A549 (cell line): ENCODE measurements around the gene RIC1. TPM values are rescaled to one million over a fixed set of nuclear protein-coding genes. Genes with fewer than 3 reads are reported as not detected.

Experiments
- ATAC-seq, 2 experiments: fragments of 200-7000 bp in 1 of 2; fragments of >200 bp in 1 of 2; cut with Nextera tagmentation in 1 of 2; cut with Tn5 transposase in 1 of 2; 3 replicates each; pipeline versions ENCODE4 v1.8.0 to v1.9.1; 2018 to 2020; ENCODE audit warnings: mild to moderate bottlenecking in 1 of 2, moderate library complexity in 1 of 2
- CTCF ChIA-PET: fragments of 300-600 bp; sonication (Branson Sonifier 250); formaldehyde crosslinking; extraction: SDS; loops from one replicate; lab custom pipeline; 2021; ENCODE audit warnings: antibody characterized with exemption, inconsistent platforms; lab: Yijun Ruan, JAX
- POLR2A ChIA-PET: fragments of 350-600 bp; formaldehyde crosslinking; extraction: SDS; loops from one replicate; lab custom pipeline; 2021; ENCODE audit warnings: antibody characterized with exemption, inconsistent platforms; lab: Yijun Ruan, JAX
- DNase-seq, 2 experiments: peaks; one replicate each; pipeline versions ENCODE4 v3.0.0 to v3.0.0-alpha.2; 2011 to 2016; ENCODE audit warnings: low read depth in 1 of 2, low spot score in 1 of 2
- FAIRE-seq: peaks from 2 replicates; lab custom pipeline; 2011; peaks lifted over from hg19 to GRCh38; lab: Jason Lieb, UNC
- H3K27ac ChIP-seq, 2 experiments: fragments of >200 bp; sonication (Bioruptor Twin); formaldehyde crosslinking; 3 replicates each; pipeline ENCODE4 v1.5.1; 2016 to 2017
- H3K4me1 ChIP-seq: fragments of >200 bp; sonication (Bioruptor Twin); formaldehyde crosslinking; 3 replicates; pipeline ENCODE4 v1.6.1; 2016
- H3K4me2 ChIP-seq: fragments of >200 bp; sonication (Bioruptor Twin); formaldehyde crosslinking; 3 replicates; pipeline ENCODE4 v1.6.1; 2016
- H3K4me3 ChIP-seq: fragments of >200 bp; sonication (Bioruptor Twin); formaldehyde crosslinking; 3 replicates; pipeline ENCODE4 v1.5.1; 2016
- H3K9me3 ChIP-seq: fragments of >200 bp; sonication (Bioruptor Twin); formaldehyde crosslinking; 3 replicates; pipeline ENCODE4 v1.6.1; 2016
- BCL3 ChIP-seq: fragments of >200 bp; sonication (Bioruptor Twin); formaldehyde crosslinking; IDR thresholded peaks from 3 replicates; pipeline ENCODE4 v1.6.1; 2016
- CBX2 ChIP-seq: fragments of 200-600 bp; sonication (generic); IDR thresholded peaks from 2 replicates; pipeline ENCODE4 v1.6.1; 2016; ENCODE audit warnings: low read depth, mild to moderate bottlenecking, borderline replicate concordance
- CEBPB ChIP-seq, 2 experiments: fragments of >200 bp in 1 of 2; sonication (Bioruptor Twin) in 1 of 2; formaldehyde crosslinking in 1 of 2; IDR thresholded peaks; 2 replicates each; pipeline ENCODE4 v1.6.1; 2012 to 2016
- CTCF ChIP-seq: fragments of >200 bp; sonication (Bioruptor Twin); formaldehyde crosslinking; IDR thresholded peaks from 3 replicates; pipeline ENCODE4 v1.5.1; 2016
- EHF ChIP-seq: fragments of 250-450 bp; sonication (Bioruptor Pico); IDR thresholded peaks from 2 replicates; pipeline ENCODE4 v1.5.0; 2020; ENCODE audit warnings: mild to moderate bottlenecking
- EHMT2 ChIP-seq: fragments of 200-600 bp; sonication (generic); IDR thresholded peaks from 2 replicates; pipeline ENCODE4 v1.6.1; 2016; ENCODE audit warnings: antibody characterized with exemption, low read depth, mild to moderate bottlenecking, moderate library complexity
- EP300 ChIP-seq, 2 experiments: fragments of >200 bp; sonication (Bioruptor Twin); formaldehyde crosslinking; IDR thresholded peaks; 2 replicates in 1 of 2; 3 replicates in 1 of 2; pipeline ENCODE4 v1.6.1; 2016 to 2017
- FOXS1 ChIP-seq: fragments of 250-450 bp; sonication (Bioruptor Pico); IDR thresholded peaks from 2 replicates; pipeline ENCODE4 v1.5.0; 2020; ENCODE audit warnings: mild to moderate bottlenecking, moderate library complexity
- GATA3 ChIP-seq: IDR thresholded peaks from 2 replicates; pipeline ENCODE4 v1.6.1; 2012; ENCODE audit warnings: borderline replicate concordance
- HOXB5 ChIP-seq: fragments of 250-450 bp; sonication (Bioruptor Pico); IDR thresholded peaks from 2 replicates; pipeline ENCODE4 v1.5.0; 2020; ENCODE audit warnings: mild to moderate bottlenecking, moderate library complexity
- KDM1A ChIP-seq: fragments of 200-600 bp; sonication (generic); IDR thresholded peaks from 2 replicates; pipeline ENCODE4 v1.6.1; 2016; ENCODE audit warnings: low read depth, mild to moderate bottlenecking
- MAFK ChIP-seq: fragments of 450-650 bp; IDR thresholded peaks from 2 replicates; pipeline ENCODE4 v1.6.1; 2014; ENCODE audit not compliant: partially characterized antibody
- MAZ ChIP-seq: fragments of 150-350 bp; IDR thresholded peaks from 2 replicates; pipeline ENCODE4 v1.6.1; 2014; ENCODE audit warnings: antibody characterized with exemption, low read depth, low read length, borderline replicate concordance
- NFE2L2 ChIP-seq: fragments of 150-350 bp; conservative IDR thresholded peaks from 2 replicates; pipeline ENCODE4 v1.6.1; 2014; ENCODE audit warnings: low read length
- NR3C1 ChIP-seq: fragments of >200 bp; sonication (Bioruptor Twin); formaldehyde crosslinking; IDR thresholded peaks from 3 replicates; pipeline ENCODE4 v1.6.1; 2017
- PBX3 ChIP-seq: IDR thresholded peaks from 2 replicates; pipeline ENCODE4 v1.6.1; 2012
- RCOR1 ChIP-seq: fragments of 150-350 bp; IDR thresholded peaks from 2 replicates; pipeline ENCODE4 v1.6.1; 2014; ENCODE audit warnings: antibody characterized with exemption, low read length, low read depth
- RNF2 ChIP-seq: fragments of 200-600 bp; sonication (generic); IDR thresholded peaks from 2 replicates; pipeline ENCODE4 v1.6.1; 2016; ENCODE audit warnings: low read depth, mild to moderate bottlenecking, antibody characterized with exemption, moderate library complexity, borderline replicate concordance
- SMC3 ChIP-seq: fragments of >200 bp; sonication (Bioruptor Twin); formaldehyde crosslinking; IDR thresholded peaks from 3 replicates; pipeline ENCODE4 v1.6.1; 2018; ENCODE audit warnings: inconsistent platforms
- SREBF2 ChIP-seq: fragments of 450-650 bp; IDR thresholded peaks from 2 replicates; pipeline ENCODE4 v1.6.1; 2014; ENCODE audit warnings: mild to moderate bottlenecking, moderate library complexity
- ZC3H11A ChIP-seq: fragments of 450-650 bp; IDR thresholded peaks from 2 replicates; pipeline ENCODE4 v1.6.1; 2014; ENCODE audit warnings: antibody characterized with exemption, mild to moderate bottlenecking
- ZNF302 ChIP-seq: fragments of 250-450 bp; sonication (Bioruptor Pico); IDR thresholded peaks from 2 replicates; pipeline ENCODE4 v1.9.0; 2021; ENCODE audit warnings: inconsistent platforms, mild to moderate bottlenecking, moderate library complexity
- ZSCAN20 ChIP-seq: fragments of 250-450 bp; sonication (Bioruptor Pico); IDR thresholded peaks from 2 replicates; pipeline ENCODE4 v1.8.0; 2022; ENCODE audit warnings: mild to moderate bottlenecking, moderate library complexity
- WGBS: methylation state at CpG from one replicate; pipeline ENCODE4 v1.1.6; 2017; ENCODE audit errors: missing lambda C conversion rate; 5-methylcytosine and 5-hydroxymethylcytosine counted together
- polyA plus RNA-seq, 4 experiments: library from polyadenylated mRNA; depleted of rRNA in 3 of 4; stranded (reverse); fragments of >200 nt; fragmentation: RNase III in 1 of 4; extraction: RNeasy Plus Mini Kit Qiagen cat#74134 plus additional on column Dnase treatment in 1 of 4; gene quantifications; 2 replicates in 3 of 4; 3 replicates in 1 of 4; pipeline ENCODE4 v1.2.3, GENCODE V29; 2011 to 2017
- TF ChIP-seq, protein P1 (sequence below): fragments of 150-350 bp; IDR thresholded peaks from 2 replicates; pipeline ENCODE4 v1.6.1; 2014; ENCODE audit warnings: low read depth, mild to moderate bottlenecking, low read length

RIC1 gene
- polyA plus RNA-seq, 2 of the 4 experiments (the other 2 are of a cell fraction), result 10.7 to 26.8 TPM

- Histone ChIP-seq H3K27ac (no peak overlapping the region), H3K4me3 (no peak overlapping the region), H3K9me3 (no peaks in the 10 kb centered on the region), H3K4me1 (no peaks in the 10 kb centered on the region), H3K4me2 (no peak overlapping the region)
- 83% methylated on average over 6 of the region's 6 CpGs for WGBS
- DNase-seq (no peak), FAIRE-seq (no peak), ATAC-seq (no peak)
- POLR2A ChIA-PET, result interaction anchor here (0.7 to 1.8 kb wide), 2 partner anchors 17 to 398 kb away, joined by 3 to 4 read pairs; partner anchors contain the start of gene RIC1
- no peak for TF ChIP-seq EHF (CRISPR knock-in tag)
- no peak for TF ChIP-seq HOXB5 (CRISPR knock-in tag)
- no peak for TF ChIP-seq SMC3
- no peak for TF ChIP-seq CBX2
- no peak for TF ChIP-seq FOXS1
- no peak for TF ChIP-seq NR3C1
- no peak for TF ChIP-seq NFE2L2
- no peak for TF ChIP-seq MAFK
- no peak for TF ChIP-seq ZC3H11A
- no peak for TF ChIP-seq ZSCAN20
- no peak for TF ChIP-seq CEBPB (IDR thresholded peaks at IDR 0.05)
- no peak for TF ChIP-seq PBX3
- no peak for TF ChIP-seq EHMT2
- TF ChIP-seq ZNF302, result no peak
- no peak for TF ChIP-seq RNF2
- TF ChIP-seq EP300 (IDR thresholded peaks at IDR 0.05), result no peak
- no peak for TF ChIP-seq GATA3
- no peak for TF ChIP-seq RCOR1
- no peak for TF ChIP-seq CTCF
- TF ChIP-seq, protein P1, sequence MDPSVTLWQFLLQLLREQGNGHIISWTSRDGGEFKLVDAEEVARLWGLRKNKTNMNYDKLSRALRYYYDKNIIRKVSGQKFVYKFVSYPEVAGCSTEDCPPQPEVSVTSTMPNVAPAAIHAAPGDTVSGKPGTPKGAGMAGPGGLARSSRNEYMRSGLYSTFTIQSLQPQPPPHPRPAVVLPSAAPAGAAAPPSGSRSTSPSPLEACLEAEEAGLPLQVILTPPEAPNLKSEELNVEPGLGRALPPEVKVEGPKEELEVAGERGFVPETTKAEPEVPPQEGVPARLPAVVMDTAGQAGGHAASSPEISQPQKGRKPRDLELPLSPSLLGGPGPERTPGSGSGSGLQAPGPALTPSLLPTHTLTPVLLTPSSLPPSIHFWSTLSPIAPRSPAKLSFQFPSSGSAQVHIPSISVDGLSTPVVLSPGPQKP, result no peak
- CTCF ChIA-PET, result interaction anchor here (1.3 to 3.5 kb wide), 2 partner anchors 11 to 22 kb away, joined by 5 to 17 read pairs; no protein-coding TSS in a partner anchor
Measured at GRCh38 chr9:5611321-5612184, 17.4 kb upstream of the RIC1 start.

- ChIA-PET CTCF (interaction anchor here (3.5 kb wide), 1 partner anchor 12 kb away, joined by 17 read pairs; no protein-coding TSS in a partner anchor), POLR2A (interaction anchor here (1.8 kb wide), 1 partner anchor 17 kb away, joined by 4 read pairs; the partner anchor contains the start of gene RIC1)
- H3K4me2 ChIP-seq, result no peak overlapping the region
- FAIRE-seq, result no peak
- ATAC-seq, result no peak
- no peak for DNase-seq
- H3K4me1 ChIP-seq, result no peaks in the 10 kb centered on the region
- no peaks in the 10 kb centered on the region for H3K9me3 ChIP-seq
- H3K27ac ChIP-seq, result no peak overlapping the region
- H3K4me3 ChIP-seq, result no peak overlapping the region
- no peak for TF ChIP-seq BCL3
- no peak for TF ChIP-seq EHMT2
- TF ChIP-seq MAFK, result no peak
- no peak for TF ChIP-seq ZC3H11A
- TF ChIP-seq NR3C1, result no peak
- no peak for TF ChIP-seq CEBPB (IDR thresholded peaks at IDR 0.05)
- no peak for TF ChIP-seq MAZ
- TF ChIP-seq SREBF2, result no peak
- no peak for TF ChIP-seq CBX2
- TF ChIP-seq KDM1A, result no peak
- TF ChIP-seq, protein P1, result no peak
Measured at GRCh38 chr9:5612185-5612530, 16.7 kb upstream of the RIC1 start.
